Neural progenitor cell (in vitro differentiated cells): ENCODE data around the gene KANK3. TPM values are rescaled to one million over a fixed set of nuclear protein-coding genes. Genes with fewer than 3 reads are reported as not detected.

Experiments used
- DNase-seq: peaks from one replicate; pipeline ENCODE4 v3.0.0-alpha.2; 2016; ENCODE audit warnings: low spot score
- H2AFZ ChIP-seq: fragments of 200-600 bp; sonication (generic); replicated peaks from 2 replicates; pipeline ENCODE4 v1.6.1; 2016; ENCODE audit warnings: antibody characterized with exemption
- H3F3A ChIP-seq: fragments of 200-600 bp; sonication (generic); 2 replicates; pipeline ENCODE4 v1.6.1; 2016; ENCODE audit warnings: antibody characterized with exemption, low read depth
- H3K27ac ChIP-seq: fragments of 200-600 bp; sonication (generic); 2 replicates; pipeline ENCODE4 v1.5.1; 2016; ENCODE audit warnings: mild to moderate bottlenecking
- H3K27me3 ChIP-seq: fragments of 200-600 bp; sonication (generic); 2 replicates; pipeline ENCODE4 v1.6.1; 2016; ENCODE audit warnings: mild to moderate bottlenecking, moderate library complexity
- H3K36me3 ChIP-seq: fragments of 200-600 bp; sonication (generic); 2 replicates; pipeline ENCODE4 v1.5.1; 2016
- H3K4me1 ChIP-seq: fragments of 200-600 bp; sonication (generic); 2 replicates; pipeline ENCODE4 v1.6.1; 2016; ENCODE audit warnings: mixed run types
- H3K4me2 ChIP-seq: fragments of 200-600 bp; sonication (generic); 2 replicates; pipeline ENCODE4 v1.6.1; 2016
- H3K4me3 ChIP-seq: fragments of 200-600 bp; sonication (generic); 2 replicates; pipeline ENCODE4 v1.5.1; 2016
- H3K79me2 ChIP-seq: fragments of 200-600 bp; sonication (generic); 2 replicates; pipeline ENCODE4 v1.6.1; 2016; ENCODE audit warnings: low read depth
- H3K9ac ChIP-seq: fragments of 200-600 bp; sonication (generic); 2 replicates; pipeline ENCODE4 v1.6.1; 2016
- H3K9me3 ChIP-seq: fragments of 200-600 bp; sonication (generic); 2 replicates; pipeline ENCODE4 v1.5.1; 2016; ENCODE audit warnings: low read depth
- H4K20me1 ChIP-seq: fragments of 200-600 bp; sonication (generic); 2 replicates; pipeline ENCODE4 v1.6.1; 2016; ENCODE audit warnings: low read depth
- H3K27ac Mint-ChIP-seq: 3 replicates; pipeline ENCODE4 v1.8.0; 2021; ENCODE audit warnings: mixed read lengths
- H3K27me3 Mint-ChIP-seq: 2 replicates; pipeline ENCODE4 v1.8.0; 2022; ENCODE audit warnings: low read depth, mild to moderate bottlenecking, inconsistent platforms, moderate library complexity, mixed read lengths; ENCODE audit not compliant: insufficient read depth
- H3K36me3 Mint-ChIP-seq: 3 replicates; pipeline ENCODE4 v1.8.0; 2021; ENCODE audit warnings: mixed read lengths
- H3K4me1 Mint-ChIP-seq: 3 replicates; pipeline ENCODE4 v1.8.0; 2021; ENCODE audit warnings: mixed read lengths
- H3K4me3 Mint-ChIP-seq: 3 replicates; pipeline ENCODE4 v1.8.0; 2021; ENCODE audit warnings: mild to moderate bottlenecking, moderate library complexity, mixed read lengths
- H3K9me3 Mint-ChIP-seq: 3 replicates; pipeline ENCODE4 v1.8.0; 2020; ENCODE audit warnings: mixed read lengths
- EZH2 ChIP-seq: fragments of 200-600 bp; sonication (generic); IDR thresholded peaks from 2 replicates; pipeline ENCODE4 v1.6.1; 2017; ENCODE audit warnings: antibody characterized with exemption, mild to moderate bottlenecking, moderate library complexity
- EZH2phosphoT487 ChIP-seq: fragments of 200-600 bp; sonication (generic); IDR thresholded peaks from 2 replicates; pipeline ENCODE4 v1.6.1; 2017; ENCODE audit warnings: antibody characterized with exemption
- total RNA-seq: library from RNA; depleted of rRNA; stranded (reverse); fragments of >200 nt; gene quantifications from 2 replicates; pipeline ENCODE4 v1.2.3, GENCODE V29; 2015; ENCODE audit warnings: low replicate concordance
- TF ChIP-seq, protein P1 (sequence below): fragments of 200-600 bp; sonication (generic); IDR thresholded peaks from 2 replicates; pipeline ENCODE4 v1.5.1; 2017; ENCODE audit warnings: antibody characterized with exemption, mild to moderate bottlenecking

Gene KANK3
- total RNA-seq, 1 donor from 2014 or later, result not detected

GRCh38 chr19:8334458-8335342 is 8.4 kb downstream of the KANK3 start:
- H3K27ac ChIP-seq, result no peak overlapping the region
- no peaks in the 10 kb centered on the region for H3K36me3 ChIP-seq
- H3K4me2 ChIP-seq, result peak overlapping the region; percentile 77
- no peaks in the 10 kb centered on the region for H3K79me2 ChIP-seq
- TF ChIP-seq, protein P1, sequence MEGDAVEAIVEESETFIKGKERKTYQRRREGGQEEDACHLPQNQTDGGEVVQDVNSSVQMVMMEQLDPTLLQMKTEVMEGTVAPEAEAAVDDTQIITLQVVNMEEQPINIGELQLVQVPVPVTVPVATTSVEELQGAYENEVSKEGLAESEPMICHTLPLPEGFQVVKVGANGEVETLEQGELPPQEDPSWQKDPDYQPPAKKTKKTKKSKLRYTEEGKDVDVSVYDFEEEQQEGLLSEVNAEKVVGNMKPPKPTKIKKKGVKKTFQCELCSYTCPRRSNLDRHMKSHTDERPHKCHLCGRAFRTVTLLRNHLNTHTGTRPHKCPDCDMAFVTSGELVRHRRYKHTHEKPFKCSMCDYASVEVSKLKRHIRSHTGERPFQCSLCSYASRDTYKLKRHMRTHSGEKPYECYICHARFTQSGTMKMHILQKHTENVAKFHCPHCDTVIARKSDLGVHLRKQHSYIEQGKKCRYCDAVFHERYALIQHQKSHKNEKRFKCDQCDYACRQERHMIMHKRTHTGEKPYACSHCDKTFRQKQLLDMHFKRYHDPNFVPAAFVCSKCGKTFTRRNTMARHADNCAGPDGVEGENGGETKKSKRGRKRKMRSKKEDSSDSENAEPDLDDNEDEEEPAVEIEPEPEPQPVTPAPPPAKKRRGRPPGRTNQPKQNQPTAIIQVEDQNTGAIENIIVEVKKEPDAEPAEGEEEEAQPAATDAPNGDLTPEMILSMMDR, result no peak
- TF ChIP-seq EZH2 (peak; percentile 25), EZH2phosphoT487 (peak; percentile 81)
- Mint-ChIP-seq H3K36me3 (no peaks in the 10 kb centered on the region), H3K27me3 (peaks cover 48% of the 10 kb centered on the region), H3K4me3 (peak overlapping the region; percentile 43), H3K27ac (no peak overlapping the region), H3K9me3 (no peaks in the 10 kb centered on the region), H3K4me1 (peaks cover 2% of the 10 kb centered on the region)
- peak; percentile 95 for DNase-seq
- no peak overlapping the region for H3K9ac ChIP-seq
- H3K4me3 ChIP-seq, result peak overlapping the region; percentile 48
- H2AFZ ChIP-seq, result peak overlapping the region; percentile 50
- peaks cover 9% of the 10 kb centered on the region for H3K4me1 ChIP-seq
- peaks cover 19% of the 10 kb centered on the region for H4K20me1 ChIP-seq
- H3K9me3 ChIP-seq, result no peaks in the 10 kb centered on the region
- peaks cover 85% of the 10 kb centered on the region for H3K27me3 ChIP-seq
- H3F3A ChIP-seq, result peaks cover 10% of the 10 kb centered on the region

GRCh38 chr19:8333767-8334457 is 9.2 kb downstream of the KANK3 start:
- Histone ChIP-seq H3K4me1 (peaks cover 9% of the 10 kb centered on the region), H4K20me1 (peaks cover 19% of the 10 kb centered on the region), H3K4me2 (peak overlapping the region; percentile 77), H3K27ac (no peak overlapping the region), H3K27me3 (peaks cover 83% of the 10 kb centered on the region), H3F3A (peaks cover 10% of the 10 kb centered on the region), H3K79me2 (no peaks in the 10 kb centered on the region), H3K36me3 (no peaks in the 10 kb centered on the region), H3K9me3 (no peaks in the 10 kb centered on the region), H2AFZ (no peak overlapping the region), H3K4me3 (peak overlapping the region; percentile 48), H3K9ac (no peak overlapping the region)
- peak; percentile 68 for DNase-seq
- Mint-ChIP-seq H3K27me3 (peaks cover 45% of the 10 kb centered on the region), H3K4me3 (peak overlapping the region; percentile 43), H3K4me1 (peaks cover 2% of the 10 kb centered on the region), H3K36me3 (no peaks in the 10 kb centered on the region), H3K27ac (no peak overlapping the region), H3K9me3 (no peaks in the 10 kb centered on the region)
- peak; percentile 93 for TF ChIP-seq EZH2phosphoT487
- TF ChIP-seq, protein P1, result no peak
- TF ChIP-seq EZH2, result peak; percentile 82

GRCh38 chr19:8332976-8333766 is 9.9 kb downstream of the KANK3 start:
- Mint-ChIP-seq H3K27ac (no peak overlapping the region), H3K36me3 (no peaks in the 10 kb centered on the region), H3K9me3 (no peaks in the 10 kb centered on the region), H3K4me3 (peak overlapping the region; percentile 63), H3K27me3 (peaks cover 46% of the 10 kb centered on the region), H3K4me1 (peaks cover under 1% of the 10 kb centered on the region)
- TF ChIP-seq EZH2phosphoT487 (no peak), EZH2 (no peak)
- TF ChIP-seq, protein P1, result peak; percentile 5
- H3K9ac ChIP-seq, result no peak overlapping the region
- H3F3A ChIP-seq, result peaks cover 10% of the 10 kb centered on the region
- peaks cover 79% of the 10 kb centered on the region for H3K27me3 ChIP-seq
- H4K20me1 ChIP-seq, result peaks cover 19% of the 10 kb centered on the region
- DNase-seq, result peak; percentile 48
- H3K9me3 ChIP-seq, result no peaks in the 10 kb centered on the region
- peak overlapping the region; percentile 48 for H3K4me3 ChIP-seq
- no peaks in the 10 kb centered on the region for H3K36me3 ChIP-seq
- H3K4me2 ChIP-seq, result peak overlapping the region; percentile 77
- H2AFZ ChIP-seq, result no peak overlapping the region
- no peaks in the 10 kb centered on the region for H3K79me2 ChIP-seq
- peaks cover 9% of the 10 kb centered on the region for H3K4me1 ChIP-seq
- no peak overlapping the region for H3K27ac ChIP-seq
